SK-N-SH (cell line): ENCODE measurements around the gene PSMB11. TPM values are rescaled to one million over a fixed set of nuclear protein-coding genes. Genes with fewer than 3 reads are reported as not detected.

Experiments used
- CTCF ChIA-PET: fragments of 300-600, 350-600 bp; formaldehyde crosslinking; extraction: SDS; loops from one replicate; lab custom pipeline; 2021; lab: Yijun Ruan, JAX
- POLR2A ChIA-PET: fragments of 350-600 bp; sonication (Branson Sonifier 250); formaldehyde crosslinking; extraction: SDS; loops from one replicate; lab custom pipeline; 2020; ENCODE audit warnings: antibody characterized with exemption, inconsistent platforms; lab: Yijun Ruan, JAX
- DNase-seq: peaks from one replicate; pipeline ENCODE4 v3.0.0; 2012
- H2AFZ ChIP-seq: fragments of 200-600 bp; sonication (generic); 2 replicates; pipeline ENCODE4 v1.8.1; 2016; ENCODE audit warnings: antibody characterized with exemption, mild to moderate bottlenecking, low read depth
- H3F3A ChIP-seq: fragments of 200-600 bp; sonication (generic); replicated peaks from 2 replicates; pipeline ENCODE3; 2016; ENCODE audit warnings: antibody characterized with exemption, mild to moderate bottlenecking; ENCODE audit not compliant: insufficient read depth
- H3K27ac ChIP-seq, 2 experiments: fragments of 200-500 bp in 1 of 2; fragments of 200-600 bp in 1 of 2; sonication (Bioruptor generic) in 1 of 2; sonication (generic), shearing (Covaris generic) in 1 of 2; 2 replicates each; pipeline versions ENCODE4 v1.5.1 to v1.6.1; 2014 to 2016; ENCODE audit warnings: low read depth in 2 of 2, inconsistent platforms in 1 of 2, low read length in 1 of 2, mild to moderate bottlenecking in 1 of 2, mixed read lengths in 1 of 2
- H3K27me3 ChIP-seq: fragments of 200-600 bp; sonication (generic), shearing (Covaris generic); 2 replicates; pipeline ENCODE4 v1.6.1; 2016; ENCODE audit warnings: mixed run types; ENCODE audit not compliant: insufficient read depth
- H3K36me3 ChIP-seq, 2 experiments: fragments of 200-500 bp in 1 of 2; fragments of 200-600 bp in 1 of 2; sonication (Bioruptor generic) in 1 of 2; sonication (generic) in 1 of 2; replicated peaks in 1 of 2; 2 replicates each; pipeline versions ENCODE3 to v1.5.1; 2014 to 2016; ENCODE audit warnings: low read length in 1 of 2, mild to moderate bottlenecking in 1 of 2; ENCODE audit not compliant: insufficient read depth in 2 of 2, control insufficient read depth in 1 of 2
- H3K4me1 ChIP-seq, 2 experiments: fragments of 200-500 bp in 1 of 2; fragments of 200-600 bp in 1 of 2; sonication (Bioruptor generic) in 1 of 2; sonication (generic), shearing (Covaris generic) in 1 of 2; 2 replicates each; pipeline versions ENCODE4 v1.5.1 to v1.6.1; 2014 to 2016; ENCODE audit warnings: low read depth in 1 of 2, low read length in 1 of 2, mixed run types in 1 of 2; ENCODE audit not compliant: insufficient read depth in 2 of 2, control insufficient read depth in 1 of 2
- H3K4me2 ChIP-seq: fragments of 200-600 bp; sonication (generic), shearing (Covaris generic); 2 replicates; pipeline ENCODE4 v1.6.1; 2017; ENCODE audit warnings: mixed run types
- H3K4me3 ChIP-seq, 2 experiments: fragments of 200-500 bp in 1 of 2; fragments of 200-600 bp in 1 of 2; sonication (Bioruptor generic) in 1 of 2; sonication (generic), shearing (Covaris generic) in 1 of 2; 2 replicates each; pipeline versions ENCODE4 v1.5.1 to v1.8.1; 2014 to 2016; ENCODE audit warnings: low read depth in 2 of 2, inconsistent platforms in 1 of 2, low read length in 1 of 2, mild to moderate bottlenecking in 1 of 2, mixed read lengths in 1 of 2, moderate library complexity in 1 of 2
- H3K79me2 ChIP-seq: fragments of 200-600 bp; sonication (generic); 2 replicates; pipeline ENCODE4 v1.8.1; 2017; ENCODE audit warnings: mild to moderate bottlenecking; ENCODE audit not compliant: insufficient read depth
- H3K9ac ChIP-seq: fragments of 200-600 bp; sonication (generic); 2 replicates; pipeline ENCODE4 v1.6.1; 2017; ENCODE audit warnings: mixed run types
- H3K9me2 ChIP-seq: fragments of 200-600 bp; sonication (generic); 2 replicates; pipeline ENCODE4 v1.6.1; 2017; ENCODE audit warnings: mixed run types
- H3K9me3 ChIP-seq: fragments of 200-600 bp; sonication (generic); 2 replicates; pipeline ENCODE4 v1.6.1; 2017; ENCODE audit warnings: mixed run types, mild to moderate bottlenecking, moderate library complexity
- H4K20me1 ChIP-seq: fragments of 200-600 bp; sonication (generic); 2 replicates; pipeline ENCODE4 v1.6.1; 2017; ENCODE audit warnings: mild to moderate bottlenecking, mixed run types; ENCODE audit not compliant: insufficient read depth
- CHD2 ChIP-seq: fragments of 150-350 bp; IDR thresholded peaks from 2 replicates; pipeline ENCODE4 v1.6.1; 2018; ENCODE audit warnings: low read length; ENCODE audit not compliant: partially characterized antibody
- CTCF ChIP-seq: fragments of 200-600 bp; sonication (generic); IDR thresholded peaks from 2 replicates; pipeline ENCODE4 v1.6.1; 2017; ENCODE audit warnings: antibody characterized with exemption, mild to moderate bottlenecking, moderate library complexity
- FOSL2 ChIP-seq: IDR thresholded peaks from 2 replicates; pipeline ENCODE4 v1.4.0; 2012; ENCODE audit warnings: low read depth, mild to moderate bottlenecking, moderate library complexity, borderline replicate concordance
- FOXJ3 ChIP-seq: sonication (generic); formaldehyde crosslinking; IDR thresholded peaks from 2 replicates; pipeline ENCODE4 v1.5.1; 2020; ENCODE audit warnings: mild to moderate bottlenecking, missing genetic modification reagents
- FOXM1 ChIP-seq: IDR thresholded peaks from 2 replicates; pipeline ENCODE4 v1.4.0; 2012; ENCODE audit warnings: low read depth, mild to moderate bottlenecking
- GATA2 ChIP-seq: sonication (generic); formaldehyde crosslinking; IDR thresholded peaks from 2 replicates; pipeline ENCODE4 v1.5.0; 2020; ENCODE audit warnings: mild to moderate bottlenecking, missing genetic modification reagents
- IRF3 ChIP-seq: fragments of 150-350 bp; IDR thresholded peaks from 2 replicates; pipeline ENCODE4 v1.6.1; 2016; ENCODE audit warnings: mild to moderate bottlenecking, low read depth, low read length
- JUND ChIP-seq: IDR thresholded peaks from 2 replicates; pipeline ENCODE4 v1.4.0; 2012
- MXI1 ChIP-seq: IDR thresholded peaks from 2 replicates; pipeline ENCODE4 v1.6.1; 2012; ENCODE audit warnings: mild to moderate bottlenecking, low read depth, low read length, improper control_type of control experiment
- RAD21 ChIP-seq: IDR thresholded peaks from 2 replicates; pipeline ENCODE4 v1.6.1; 2012; ENCODE audit warnings: mild to moderate bottlenecking, low read length
- RCOR1 ChIP-seq: fragments of 150-350 bp; IDR thresholded peaks from 2 replicates; pipeline ENCODE4 v1.6.1; 2017; ENCODE audit warnings: antibody characterized with exemption, low read length
- REST ChIP-seq: IDR thresholded peaks from 2 replicates; pipeline ENCODE4 v1.6.1; 2012; ENCODE audit warnings: mild to moderate bottlenecking, low read depth, low read length, moderate library complexity
- TAF1 ChIP-seq: IDR thresholded peaks from 2 replicates; pipeline ENCODE4 v1.6.1; 2012; ENCODE audit warnings: low read depth, mild to moderate bottlenecking, low read length, moderate library complexity, borderline replicate concordance
- USF1 ChIP-seq: IDR thresholded peaks from 2 replicates; pipeline ENCODE4 v1.4.0; 2012; ENCODE audit warnings: low read depth, borderline replicate concordance
- USF2 ChIP-seq: fragments of 150-350 bp; IDR thresholded peaks from 2 replicates; pipeline ENCODE4 v1.6.1; 2017; ENCODE audit warnings: antibody characterized with exemption, low read length, low read depth, borderline replicate concordance
- YY1 ChIP-seq: IDR thresholded peaks from 2 replicates; pipeline ENCODE4 v1.4.0; 2012; ENCODE audit warnings: low read depth, mild to moderate bottlenecking
- WGBS: methylation state at CpG from one replicate; pipeline ENCODE4 v1.1.6; 2017; ENCODE audit warnings: low lambda C conversion rate; 5-methylcytosine and 5-hydroxymethylcytosine counted together
- polyA plus RNA-seq, 3 experiments: library from polyadenylated mRNA; depleted of rRNA; stranded (reverse); fragments of >200 nt; gene quantifications; 2 replicates each; pipeline ENCODE4 v1.2.3, GENCODE V29; 2012

Gene PSMB11
- polyA plus RNA-seq, 1 of the 3 experiments (the other 2 are of a cell fraction), result not detected

- Histone ChIP-seq H3K9me2 (no peaks in the 10 kb centered on the region), H3K4me3 (no peak overlapping the region), H3F3A (peaks cover 15% of the 10 kb centered on the region), H3K36me3 (peaks cover 22 to 31% of the 10 kb centered on the region in 2 experiments), H4K20me1 (no peaks in the 10 kb centered on the region), H2AFZ (no peak overlapping the region), H3K79me2 (peaks cover 20% of the 10 kb centered on the region), H3K27ac (no peak overlapping the region), H3K4me1 (peaks cover 4 to 12% of the 10 kb centered on the region in 2 experiments; a peak in 2 of 4 replicates), H3K9ac (no peak overlapping the region), H3K27me3 (no peaks in the 10 kb centered on the region), H3K9me3 (no peaks in the 10 kb centered on the region), H3K4me2 (no peak overlapping the region)
- 92% methylated on average over 7 of the region's 7 CpGs for WGBS
- DNase-seq, result no peak
- TF ChIP-seq IRF3 (no peak), TAF1 (no peak), GATA2 (CRISPR knock-in tag) (no peak), MXI1 (no peak), FOXJ3 (no peak), RAD21 (no peak), FOXM1 (no peak), USF2 (no peak), CHD2 (no peak), JUND (no peak), RCOR1 (no peak), YY1 (no peak), REST (no peak), USF1 (no peak), FOSL2 (no peak), CTCF (no peak)
- POLR2A ChIA-PET, result interaction anchor here (1.1 to 1.9 kb wide), 3 partner anchors 9 to 20 kb away, joined by 3 to 5 read pairs (median 5); no protein-coding TSS in a partner anchor
- CTCF ChIA-PET, result interaction anchor here (0.8 to 4.7 kb wide), 12 partner anchors 8 to 53 kb away, joined by 3 to 27 read pairs (median 4); partner anchors contain the start of genes AJUBA and CDH24
Observed at GRCh38 chr14:23024612-23025075, 17.4 kb upstream of the PSMB11 start.
